ENCODE data around the gene CLDN14. TPM values are rescaled to one million over a fixed set of nuclear protein-coding genes. Genes with fewer than 3 reads are reported as not detected.

Gene CLDN14
- polyA plus RNA-seq, 1 experiment = not detected

DNA sequence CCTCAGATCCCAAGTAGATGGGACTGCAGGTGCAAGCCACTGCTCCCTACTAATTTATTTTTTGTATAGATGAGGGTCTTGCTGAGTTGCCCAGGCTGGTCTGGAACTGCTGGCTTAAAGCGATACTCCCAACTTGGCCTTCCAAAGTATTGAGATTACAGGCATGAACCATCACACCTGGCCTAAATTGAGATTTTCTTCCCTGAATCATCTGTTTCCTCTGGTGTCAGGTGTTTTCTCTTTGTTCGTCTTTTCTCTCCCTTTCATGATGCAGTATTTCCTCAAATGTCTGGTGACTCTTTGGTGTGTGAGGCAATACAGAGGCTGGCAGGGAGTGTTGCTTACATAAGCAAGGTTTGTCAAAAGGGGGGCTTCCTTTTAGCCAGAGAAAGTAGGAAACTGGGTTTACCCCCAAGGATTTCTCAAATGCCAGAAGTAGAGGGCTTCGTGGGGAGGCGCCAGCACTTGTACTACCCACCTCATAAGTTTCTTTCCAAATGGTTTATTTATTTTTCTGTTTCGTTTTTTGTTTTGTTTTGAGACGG is 27.6 kb downstream of the CLDN14 start:
- CTCF ChIA-PET = no interaction called here
- DNase-seq (ENCODE audit: low read depth) = no peak
- Histone ChIP-seq H3K27me3 (ENCODE audit: control insufficient read depth, insufficient read depth, low read length) (no peaks in the 10 kb centered on the region), H3K4me3 (ENCODE audit: low read depth, low read length) (no peak overlapping the region), H3K36me3 (ENCODE audit: control insufficient read depth, insufficient read depth, low read length) (no peaks in the 10 kb centered on the region)
- POLR2A ChIA-PET = no interaction called here
- TF ChIP-seq, protein P1, sequence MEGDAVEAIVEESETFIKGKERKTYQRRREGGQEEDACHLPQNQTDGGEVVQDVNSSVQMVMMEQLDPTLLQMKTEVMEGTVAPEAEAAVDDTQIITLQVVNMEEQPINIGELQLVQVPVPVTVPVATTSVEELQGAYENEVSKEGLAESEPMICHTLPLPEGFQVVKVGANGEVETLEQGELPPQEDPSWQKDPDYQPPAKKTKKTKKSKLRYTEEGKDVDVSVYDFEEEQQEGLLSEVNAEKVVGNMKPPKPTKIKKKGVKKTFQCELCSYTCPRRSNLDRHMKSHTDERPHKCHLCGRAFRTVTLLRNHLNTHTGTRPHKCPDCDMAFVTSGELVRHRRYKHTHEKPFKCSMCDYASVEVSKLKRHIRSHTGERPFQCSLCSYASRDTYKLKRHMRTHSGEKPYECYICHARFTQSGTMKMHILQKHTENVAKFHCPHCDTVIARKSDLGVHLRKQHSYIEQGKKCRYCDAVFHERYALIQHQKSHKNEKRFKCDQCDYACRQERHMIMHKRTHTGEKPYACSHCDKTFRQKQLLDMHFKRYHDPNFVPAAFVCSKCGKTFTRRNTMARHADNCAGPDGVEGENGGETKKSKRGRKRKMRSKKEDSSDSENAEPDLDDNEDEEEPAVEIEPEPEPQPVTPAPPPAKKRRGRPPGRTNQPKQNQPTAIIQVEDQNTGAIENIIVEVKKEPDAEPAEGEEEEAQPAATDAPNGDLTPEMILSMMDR (IDR thresholded peaks at IDR 0.05; ENCODE audit: insufficient read depth, low read depth, low read length) = no peak

DNA sequence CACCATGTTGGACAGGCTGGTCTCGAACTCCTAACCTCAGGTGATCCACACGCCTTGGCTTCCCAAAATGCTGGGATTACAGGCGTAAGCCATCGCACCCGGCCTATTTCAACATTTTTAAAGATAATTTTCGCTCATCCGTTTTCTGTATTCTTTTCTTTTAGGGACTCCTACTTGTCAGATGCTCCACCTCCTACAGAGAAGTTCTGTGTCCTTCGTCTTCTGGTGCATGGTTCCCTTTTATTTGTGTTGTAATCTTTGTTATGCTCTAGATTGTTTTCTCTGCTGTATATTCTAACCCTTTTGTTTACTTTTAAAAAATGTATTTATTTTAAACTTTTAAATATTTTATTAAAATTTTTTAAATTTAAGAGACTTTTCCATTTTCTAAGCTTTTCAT is 28.4 kb downstream of the CLDN14 start:
- ChIA-PET POLR2A (no interaction called here), CTCF (no interaction called here)
- DNase-seq (ENCODE audit: low read depth) = no peak
- H3K4me3 ChIP-seq (ENCODE audit: low read depth, low read length) = no peak overlapping the region
- H3K36me3 ChIP-seq (ENCODE audit: control insufficient read depth, insufficient read depth, low read length) = no peaks in the 10 kb centered on the region
- TF ChIP-seq, protein P1 (IDR thresholded peaks at IDR 0.05; ENCODE audit: insufficient read depth, low read depth, low read length) = no peak
- no peaks in the 10 kb centered on the region for H3K27me3 ChIP-seq (ENCODE audit: control insufficient read depth, insufficient read depth, low read length)

DNA sequence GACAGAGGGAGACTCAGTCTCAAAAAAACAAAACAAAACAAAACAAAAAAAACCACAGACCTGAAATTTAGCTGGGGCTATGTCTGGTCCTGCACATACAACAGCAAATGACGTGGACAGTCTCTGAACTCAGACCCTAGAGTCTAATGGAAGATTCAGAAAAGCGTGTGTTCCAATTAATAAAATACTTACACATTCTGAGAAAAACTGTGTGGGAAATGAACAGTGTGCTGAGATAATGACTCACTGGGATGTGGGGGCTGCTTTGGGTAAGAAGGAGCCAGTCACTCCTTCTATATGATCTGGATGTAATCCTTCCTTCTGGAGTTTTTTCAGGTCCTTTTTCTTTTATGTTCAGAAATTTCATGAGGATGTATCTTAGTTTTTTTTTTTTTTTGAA is 29.4 kb downstream of the CLDN14 start:
- H3K4me3 ChIP-seq (ENCODE audit: low read depth, low read length) = no peak overlapping the region
- H3K36me3 ChIP-seq (ENCODE audit: control insufficient read depth, insufficient read depth, low read length) = no peaks in the 10 kb centered on the region
- DNase-seq (ENCODE audit: low read depth) = no peak
- TF ChIP-seq, protein P1 (IDR thresholded peaks at IDR 0.05; ENCODE audit: insufficient read depth, low read depth, low read length) = no peak
- CTCF ChIA-PET = no interaction called here
- POLR2A ChIA-PET = no interaction called here
- no peaks in the 10 kb centered on the region for H3K27me3 ChIP-seq (ENCODE audit: control insufficient read depth, insufficient read depth, low read length)

DNA sequence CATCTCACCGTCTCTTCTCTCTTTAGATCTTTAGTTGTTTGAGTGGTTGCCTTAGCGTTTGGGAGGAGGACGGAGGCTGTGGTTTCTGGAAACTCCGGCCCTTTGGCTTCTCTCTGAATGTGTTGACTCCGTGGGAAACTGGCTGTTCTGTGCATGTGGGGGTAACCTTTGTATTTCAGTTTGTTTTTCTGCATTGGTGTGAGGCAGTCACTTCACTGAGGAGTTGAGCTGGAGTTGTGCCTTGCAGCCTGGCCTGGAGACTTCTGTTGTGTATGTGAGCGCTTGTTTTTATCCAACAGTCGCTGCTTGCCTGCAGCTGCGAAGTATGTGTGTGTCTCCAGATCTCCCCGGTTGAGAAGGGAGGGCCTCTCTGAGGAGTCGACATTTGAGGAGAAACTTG is 33.6 kb downstream of the CLDN14 start:
- no peaks in the 10 kb centered on the region for H3K36me3 ChIP-seq (ENCODE audit: control insufficient read depth, insufficient read depth, low read length)
- POLR2A ChIA-PET = no interaction called here
- no peaks in the 10 kb centered on the region for H3K27me3 ChIP-seq (ENCODE audit: control insufficient read depth, insufficient read depth, low read length)
- no peak for DNase-seq (ENCODE audit: low read depth)
- no peak overlapping the region for H3K4me3 ChIP-seq (ENCODE audit: low read depth, low read length)
- TF ChIP-seq, protein P1 (IDR thresholded peaks at IDR 0.05; ENCODE audit: insufficient read depth, low read depth, low read length) = no peak
- CTCF ChIA-PET = no interaction called here

DNA sequence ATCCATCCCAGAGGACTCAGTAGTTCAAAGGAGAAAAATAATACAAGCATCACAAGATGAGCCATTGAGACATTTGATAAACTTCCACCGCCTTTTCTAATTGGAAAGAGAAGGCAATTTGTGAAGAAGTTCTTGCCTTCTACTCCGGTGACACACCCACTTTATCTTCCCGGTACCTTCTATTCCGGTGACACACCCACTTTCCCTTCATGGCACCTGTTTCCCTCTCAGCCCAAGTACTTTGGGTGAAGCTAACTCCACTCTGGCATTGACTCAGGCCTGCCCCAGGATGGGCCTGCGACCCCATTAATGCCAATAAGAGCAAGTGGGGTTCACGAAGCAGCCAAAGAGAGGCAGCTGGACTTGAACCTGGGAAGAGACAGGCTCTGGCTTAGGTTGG is 38.2 kb downstream of the CLDN14 start:
- ChIA-PET CTCF (no interaction called here), POLR2A (no interaction called here)
- TF ChIP-seq, protein P1 (IDR thresholded peaks at IDR 0.05; ENCODE audit: insufficient read depth, low read depth, low read length) = no peak
- Histone ChIP-seq H3K4me3 (ENCODE audit: low read depth, low read length) (no peak overlapping the region), H3K27me3 (ENCODE audit: control insufficient read depth, insufficient read depth, low read length) (no peaks in the 10 kb centered on the region), H3K36me3 (ENCODE audit: control insufficient read depth, insufficient read depth, low read length) (no peaks in the 10 kb centered on the region)
- no peak for DNase-seq (ENCODE audit: low read depth)
